GM23248 (cell line): ENCODE measurements around the gene TRMT112.

Experiments
- EZH2 ChIP-seq: fragments of 200-600 bp; sonication (generic); IDR thresholded peaks from 2 replicates; pipeline ENCODE4 v1.6.1; 2018; ENCODE audit warnings: antibody characterized with exemption, mild to moderate bottlenecking; ENCODE audit not compliant: insufficient read depth, poor library complexity, severe bottlenecking
- EZH2phosphoT487 ChIP-seq: fragments of 200-600 bp; sonication (generic); IDR thresholded peaks from 2 replicates; pipeline ENCODE4 v1.6.1; 2018; ENCODE audit warnings: antibody characterized with exemption, moderate library complexity, mild to moderate bottlenecking, low read depth; ENCODE audit not compliant: insufficient read depth

GRCh38 chr11:64366751-64367150, 49.4 kb upstream of the TRMT112 start:
- TF ChIP-seq EZH2 (no peak), EZH2phosphoT487 (no peak)
